Skeletal muscle satellite cell (primary cell): ENCODE measurements around the gene ZNF710.

Experiments used
- H3K27me3 ChIP-seq: 2 replicates; pipeline ENCODE4 v1.7.0; 2013; ENCODE audit warnings: low read length; ENCODE audit not compliant: control insufficient read depth, insufficient read depth
- H3K36me3 ChIP-seq: 2 replicates; pipeline ENCODE4 v1.7.0; 2013; ENCODE audit warnings: mild to moderate bottlenecking, control low read depth, low read length; ENCODE audit not compliant: insufficient read depth
- H3K4me1 ChIP-seq: 2 replicates; pipeline ENCODE4 v1.7.0; 2013; ENCODE audit warnings: low read length; ENCODE audit not compliant: control insufficient read depth, insufficient read depth
- H3K4me2 ChIP-seq: 2 replicates; pipeline ENCODE4 v1.7.0; 2013; ENCODE audit warnings: mild to moderate bottlenecking, low read length
- H3K4me3 ChIP-seq: 2 replicates; pipeline ENCODE4 v1.7.0; 2013; ENCODE audit warnings: low read length
- H3K9ac ChIP-seq: 2 replicates; pipeline ENCODE4 v1.7.0; 2013; ENCODE audit warnings: mild to moderate bottlenecking, low read depth, low read length, moderate library complexity
- H3K9me3 ChIP-seq: replicated peaks from 2 replicates; pipeline ENCODE4 v1.7.0; 2013; ENCODE audit warnings: mild to moderate bottlenecking, control low read depth, low read length

Gene ZNF710

DNA sequence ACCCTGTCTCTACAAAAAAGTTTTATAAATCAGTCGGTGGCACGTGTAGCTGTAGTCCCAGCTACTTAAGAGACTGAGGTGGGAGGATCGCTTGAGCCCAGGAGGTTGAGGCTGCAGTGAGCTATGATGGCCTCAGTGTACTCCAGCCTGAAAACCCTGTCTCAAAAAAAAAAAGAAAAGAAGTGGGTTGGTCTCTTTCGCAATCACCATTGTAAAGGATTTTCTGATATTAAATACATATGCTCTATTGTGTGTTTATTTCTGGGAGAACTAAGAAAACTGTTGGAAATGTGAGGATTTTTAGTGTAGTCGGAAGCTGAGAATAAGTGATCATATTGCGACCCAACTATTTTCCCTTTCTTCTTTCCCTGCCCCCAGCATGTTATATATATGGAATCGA is 7.5 kb downstream of the ZNF710 start:
- H3K9ac ChIP-seq: no peak overlapping the region
- H3K4me3 ChIP-seq: no peak overlapping the region
- peaks cover 17% of the 10 kb centered on the region for H3K4me1 ChIP-seq
- no peak overlapping the region for H3K4me2 ChIP-seq
- peaks cover 7% of the 10 kb centered on the region for H3K9me3 ChIP-seq
- no peaks in the 10 kb centered on the region for H3K27me3 ChIP-seq
- peaks cover 3% of the 10 kb centered on the region for H3K36me3 ChIP-seq

- H3K9ac ChIP-seq: no peak overlapping the region
- no peak overlapping the region for H3K4me3 ChIP-seq
- peaks cover 8% of the 10 kb centered on the region for H3K4me1 ChIP-seq
- H3K9me3 ChIP-seq: peaks cover 7% of the 10 kb centered on the region
- peaks cover 3% of the 10 kb centered on the region for H3K36me3 ChIP-seq
- no peaks in the 10 kb centered on the region for H3K27me3 ChIP-seq
- no peak overlapping the region for H3K4me2 ChIP-seq
These were observed 8.3 kb downstream of the ZNF710 start for GRCh38 chr15:90009301-90010022.

DNA sequence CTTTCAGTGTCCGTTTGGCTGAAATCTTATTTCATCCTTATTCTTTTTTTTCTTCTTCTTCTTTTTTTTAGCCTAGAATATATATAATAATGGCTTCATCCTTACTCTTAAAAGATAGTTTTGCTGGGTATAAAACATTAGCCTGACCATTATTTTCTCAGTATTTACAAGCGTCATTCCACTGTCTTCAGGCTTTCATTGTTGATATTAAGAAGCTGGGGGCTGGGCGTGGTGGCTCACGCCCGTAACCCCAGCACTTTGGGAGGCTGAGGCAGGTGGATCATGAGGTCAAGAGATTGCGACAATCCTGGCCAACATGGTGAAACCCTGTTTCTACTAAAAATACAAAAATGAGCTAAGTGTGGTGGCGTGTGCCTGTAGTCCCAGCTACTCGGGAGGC is 10.6 kb downstream of the ZNF710 start:
- Histone ChIP-seq H3K4me3 (no peak overlapping the region), H3K4me2 (no peak overlapping the region), H3K27me3 (no peaks in the 10 kb centered on the region), H3K36me3 (peaks cover 3% of the 10 kb centered on the region), H3K9ac (no peak overlapping the region), H3K9me3 (peaks cover 7% of the 10 kb centered on the region), H3K4me1 (peaks cover 3% of the 10 kb centered on the region)

DNA sequence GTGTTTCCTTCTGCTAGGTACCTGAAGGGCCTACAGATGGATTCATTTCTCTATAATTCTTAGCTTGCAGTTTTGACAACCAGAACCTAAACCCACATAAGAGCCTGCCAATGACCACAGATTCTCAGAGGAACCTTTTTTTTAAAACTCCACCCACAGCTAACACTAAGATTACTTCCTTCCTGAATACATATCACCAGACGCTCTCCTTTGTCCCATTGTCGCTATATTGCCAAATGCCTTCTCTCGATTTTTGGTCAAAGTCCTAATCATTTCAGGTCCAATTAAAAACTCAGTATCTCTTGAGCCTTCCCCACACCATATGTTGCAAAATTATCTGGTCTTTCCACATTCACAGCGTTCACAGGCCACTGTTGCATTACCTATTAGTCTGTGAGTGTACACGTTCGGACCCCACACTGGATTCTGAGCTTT is 12.4 kb downstream of the ZNF710 start:
- Histone ChIP-seq H3K36me3 (peaks cover 3% of the 10 kb centered on the region), H3K9me3 (peaks cover 7% of the 10 kb centered on the region), H3K4me1 (peaks cover 3% of the 10 kb centered on the region), H3K4me2 (no peak overlapping the region), H3K9ac (no peak overlapping the region), H3K4me3 (no peak overlapping the region), H3K27me3 (no peaks in the 10 kb centered on the region)

GRCh38 chr15:90015294-90015693 is 14.2 kb downstream of the ZNF710 start:
- Histone ChIP-seq H3K4me2 (no peak overlapping the region), H3K36me3 (no peaks in the 10 kb centered on the region), H3K27me3 (no peaks in the 10 kb centered on the region), H3K9ac (no peak overlapping the region), H3K4me3 (no peak overlapping the region), H3K9me3 (peaks cover 7% of the 10 kb centered on the region), H3K4me1 (peaks cover 3% of the 10 kb centered on the region)

DNA sequence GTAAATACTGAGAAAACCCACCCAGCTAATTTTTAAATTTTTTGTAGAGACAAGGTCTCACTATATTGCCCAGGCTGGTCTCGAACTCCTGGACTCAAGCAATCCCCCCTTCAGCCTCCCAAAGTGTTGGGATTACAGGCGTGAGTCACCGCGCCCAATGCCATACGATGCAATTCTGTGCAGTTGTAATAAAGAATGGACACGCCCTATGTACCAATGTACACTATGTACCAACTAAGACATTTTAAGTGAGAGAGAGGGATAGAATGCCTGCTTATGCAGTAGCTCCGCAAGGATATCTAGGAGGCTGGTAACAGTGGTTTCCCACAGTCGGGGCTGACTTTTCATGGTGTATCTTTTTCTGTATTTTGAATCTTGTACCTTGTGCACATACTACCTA is 14.6 kb downstream of the ZNF710 start:
- peaks cover 3% of the 10 kb centered on the region for H3K4me1 ChIP-seq
- no peak overlapping the region for H3K4me2 ChIP-seq
- no peaks in the 10 kb centered on the region for H3K27me3 ChIP-seq
- peaks cover 7% of the 10 kb centered on the region for H3K9me3 ChIP-seq
- no peak overlapping the region for H3K9ac ChIP-seq
- no peak overlapping the region for H3K4me3 ChIP-seq
- H3K36me3 ChIP-seq: no peaks in the 10 kb centered on the region

DNA sequence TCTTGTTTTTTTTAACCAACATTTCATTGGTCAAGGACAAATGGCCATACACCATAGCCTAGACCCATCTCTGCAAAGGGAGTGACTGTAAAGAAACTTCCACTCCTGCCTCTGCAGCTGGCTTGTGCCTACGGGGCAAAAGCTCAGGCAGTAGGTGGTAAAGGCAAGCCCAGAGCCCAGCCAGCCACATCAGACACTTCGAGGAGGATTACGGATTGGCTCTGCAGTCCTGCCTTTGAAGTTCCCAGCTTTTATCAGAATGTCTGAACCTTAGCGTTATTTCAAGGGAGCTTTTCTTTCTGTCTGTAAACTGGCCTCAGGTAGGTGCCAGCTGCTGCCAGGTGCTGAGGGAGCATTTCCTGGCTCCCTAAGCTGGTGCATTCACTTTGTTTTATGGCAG is 15.6 kb downstream of the ZNF710 start:
- H3K27me3 ChIP-seq: no peaks in the 10 kb centered on the region
- no peak overlapping the region for H3K9ac ChIP-seq
- H3K4me3 ChIP-seq: no peak overlapping the region
- no peaks in the 10 kb centered on the region for H3K9me3 ChIP-seq
- H3K4me1 ChIP-seq: peaks cover 3% of the 10 kb centered on the region
- H3K4me2 ChIP-seq: no peak overlapping the region
- H3K36me3 ChIP-seq: no peaks in the 10 kb centered on the region

- Histone ChIP-seq H3K36me3 (no peaks in the 10 kb centered on the region), H3K9me3 (no peaks in the 10 kb centered on the region), H3K4me3 (no peak overlapping the region), H3K4me2 (no peak overlapping the region), H3K27me3 (no peaks in the 10 kb centered on the region), H3K9ac (no peak overlapping the region), H3K4me1 (peaks cover 3% of the 10 kb centered on the region)
These were observed 17.2 kb downstream of the ZNF710 start for GRCh38 chr15:90018216-90018831.

- no peak overlapping the region for H3K4me3 ChIP-seq
- no peak overlapping the region for H3K4me2 ChIP-seq
- H3K9me3 ChIP-seq: no peaks in the 10 kb centered on the region
- H3K36me3 ChIP-seq: no peaks in the 10 kb centered on the region
- H3K4me1 ChIP-seq: peaks cover 3% of the 10 kb centered on the region
- no peak overlapping the region for H3K9ac ChIP-seq
- H3K27me3 ChIP-seq: no peaks in the 10 kb centered on the region
These were observed 18.5 kb downstream of the ZNF710 start for GRCh38 chr15:90019611-90020010.

GRCh38 chr15:90020021-90020735 is 19.1 kb downstream of the ZNF710 start:
- H3K9me3 ChIP-seq: no peaks in the 10 kb centered on the region
- no peak overlapping the region for H3K4me2 ChIP-seq
- no peaks in the 10 kb centered on the region for H3K36me3 ChIP-seq
- H3K9ac ChIP-seq: no peak overlapping the region
- H3K27me3 ChIP-seq: no peaks in the 10 kb centered on the region
- H3K4me3 ChIP-seq: no peak overlapping the region
- peaks cover 3% of the 10 kb centered on the region for H3K4me1 ChIP-seq

GRCh38 chr15:90020936-90021507 is 19.9 kb downstream of the ZNF710 start:
- Histone ChIP-seq H3K4me2 (no peak overlapping the region), H3K27me3 (no peaks in the 10 kb centered on the region), H3K4me1 (peaks cover under 1% of the 10 kb centered on the region), H3K4me3 (no peak overlapping the region), H3K36me3 (no peaks in the 10 kb centered on the region), H3K9ac (no peak overlapping the region), H3K9me3 (no peaks in the 10 kb centered on the region)
